HG02981 (cell line): ENCODE measurements around the gene RPL38.

Experiments used
- ATAC-seq: cut with Tn5 transposase; IDR thresholded peaks from one replicate; pipeline ENCODE4 v1.9.1; 2021; ENCODE audit warnings: mild to moderate bottlenecking, moderate library complexity; ENCODE audit not compliant: unreplicated experiment

The RPL38 gene

GRCh38 chr17:74206332-74206818 lies 2.9 kb downstream of the RPL38 start:
- no peak for ATAC-seq

GRCh38 chr17:74210191-74211140 lies 7.0 kb downstream of the RPL38 start:
- ATAC-seq = no peak

- no peak for ATAC-seq
Measured at GRCh38 chr17:74211141-74211911, 7.8 kb downstream of the RPL38 start.

- no peak for ATAC-seq
Measured at GRCh38 chr17:74211912-74212208, 8.4 kb downstream of the RPL38 start.

- peak; percentile 3 for ATAC-seq
Measured at GRCh38 chr17:74212209-74212912, 8.9 kb downstream of the RPL38 start.

- peak; percentile 61 for ATAC-seq
Measured at GRCh38 chr17:74212913-74213791, 9.7 kb downstream of the RPL38 start, which contains the start of gene TTYH2. TSS of gene TTYH2 (plus strand) at chr17:74213571. CDS start at chr17:74213588, 17 bp downstream.

GRCh38 chr17:74213861-74214391 lies 10.4 kb downstream of the RPL38 start:
- ATAC-seq = no peak

GRCh38 chr17:74214484-74215341 lies 11.2 kb downstream of the RPL38 start:
- no peak for ATAC-seq

- ATAC-seq = no peak
Measured at GRCh38 chr17:74215342-74215727, 11.9 kb downstream of the RPL38 start.

- ATAC-seq = no peak
Measured at GRCh38 chr17:74216505-74216904, 13.0 kb downstream of the RPL38 start.

- no peak for ATAC-seq
Measured at GRCh38 chr17:74217037-74217730, 13.7 kb downstream of the RPL38 start.

GRCh38 chr17:74217888-74218287 lies 14.4 kb downstream of the RPL38 start:
- ATAC-seq = no peak

- no peak for ATAC-seq
Measured at GRCh38 chr17:74218436-74218835, 15.0 kb downstream of the RPL38 start.

GRCh38 chr17:74219576-74220133 lies 16.2 kb downstream of the RPL38 start:
- no peak for ATAC-seq

- no peak for ATAC-seq
Measured at GRCh38 chr17:74220219-74220618, 16.7 kb downstream of the RPL38 start.

- no peak for ATAC-seq
Measured at GRCh38 chr17:74220946-74221818, 17.7 kb downstream of the RPL38 start.

- ATAC-seq = no peak
Measured at GRCh38 chr17:74222399-74222798, 18.9 kb downstream of the RPL38 start.
